RCC 7860 (cell line): ENCODE measurements around the gene TSPAN18.

Experiments used
- DNase-seq: peaks from one replicate; pipeline ENCODE4 v3.0.0-alpha.2; 2015; ENCODE audit warnings: low spot score
- FAIRE-seq: peaks from 2 replicates; lab custom pipeline; 2012; peaks lifted over from hg19 to GRCh38; lab: Jason Lieb, UNC

The TSPAN18 gene

DNA sequence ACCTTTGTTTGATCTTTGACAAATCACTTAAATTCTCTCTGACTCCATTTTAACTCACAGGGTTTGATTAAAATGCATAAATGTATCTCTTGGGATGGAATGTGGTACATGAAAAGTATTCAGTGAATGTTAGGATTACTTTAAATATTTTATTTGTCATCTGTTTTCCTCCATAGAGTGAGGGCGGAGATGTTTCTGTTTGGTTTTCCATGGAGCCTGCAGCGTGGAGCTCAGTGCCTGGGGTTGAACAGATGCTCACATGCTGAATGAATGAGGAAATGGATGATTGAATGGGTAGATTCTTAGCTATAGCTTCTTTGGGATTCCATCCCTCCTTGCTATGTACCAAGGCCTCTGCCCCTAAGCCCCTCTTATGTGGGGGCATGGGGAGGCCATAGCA lies 10.0 kb downstream of the TSPAN18 start:
- DNase-seq (no peak), FAIRE-seq (no peak)

DNA sequence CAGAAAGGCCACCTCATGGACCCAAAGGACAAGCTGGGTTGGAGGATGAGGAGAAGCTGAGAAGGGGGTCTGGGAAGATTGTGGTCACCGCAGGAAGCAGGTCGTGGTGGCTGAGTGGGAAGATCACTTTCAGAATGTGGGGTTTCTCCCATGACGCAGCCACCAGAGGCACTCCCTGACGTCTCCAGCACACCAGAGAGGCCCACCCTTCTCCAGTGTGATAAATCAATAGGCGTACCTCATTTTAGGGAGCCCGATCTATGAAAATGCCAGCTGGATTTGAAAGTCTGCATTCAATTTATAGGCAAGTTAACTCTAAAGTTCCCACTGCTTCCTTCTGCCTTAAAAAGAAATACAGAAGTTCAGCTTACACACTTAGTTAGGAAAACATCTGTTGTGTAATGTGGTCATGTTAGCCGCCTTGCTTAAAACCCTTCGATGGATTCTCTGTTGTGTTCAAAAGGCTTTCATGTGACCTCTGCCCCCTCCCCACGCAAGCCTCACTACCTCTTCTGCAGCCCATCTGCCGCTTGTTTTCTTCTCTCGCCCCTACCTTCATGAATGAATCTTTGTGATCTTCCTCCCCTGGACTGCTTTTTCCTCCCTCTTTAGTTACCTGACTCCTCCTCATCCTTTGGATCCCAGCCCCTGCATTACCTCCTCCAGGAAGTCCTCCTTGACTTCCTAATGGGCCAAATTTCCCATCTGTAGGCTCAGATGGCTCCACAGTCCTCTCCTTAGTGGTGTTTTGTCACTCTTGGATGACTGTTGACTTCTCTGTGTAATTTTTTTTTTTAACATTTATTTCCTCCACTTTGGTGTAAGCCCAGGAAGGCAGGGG lies 10.7 kb downstream of the TSPAN18 start:
- no peak for DNase-seq
- no peak for FAIRE-seq

DNA sequence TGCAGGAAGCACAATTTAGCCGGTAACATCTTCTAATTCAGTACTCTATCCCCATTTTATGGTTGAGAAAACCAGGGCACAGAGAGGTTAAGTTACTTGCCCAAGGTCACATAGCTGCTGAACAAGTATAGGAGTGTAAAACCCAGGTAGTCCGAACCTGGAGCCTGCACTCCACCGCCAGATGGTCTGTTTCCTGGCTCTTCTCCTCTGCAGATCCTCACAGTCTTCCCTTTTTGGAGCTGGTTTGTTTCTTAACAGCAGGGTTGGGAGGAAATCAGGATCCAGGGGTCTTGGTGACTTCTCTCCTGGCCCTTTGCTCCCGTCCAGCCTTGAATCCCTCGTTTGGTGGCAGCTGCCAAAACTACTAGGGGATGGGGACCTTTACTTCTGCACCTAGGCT lies 12.0 kb downstream of the TSPAN18 start:
- DNase-seq (no peak), FAIRE-seq (no peak)

DNA sequence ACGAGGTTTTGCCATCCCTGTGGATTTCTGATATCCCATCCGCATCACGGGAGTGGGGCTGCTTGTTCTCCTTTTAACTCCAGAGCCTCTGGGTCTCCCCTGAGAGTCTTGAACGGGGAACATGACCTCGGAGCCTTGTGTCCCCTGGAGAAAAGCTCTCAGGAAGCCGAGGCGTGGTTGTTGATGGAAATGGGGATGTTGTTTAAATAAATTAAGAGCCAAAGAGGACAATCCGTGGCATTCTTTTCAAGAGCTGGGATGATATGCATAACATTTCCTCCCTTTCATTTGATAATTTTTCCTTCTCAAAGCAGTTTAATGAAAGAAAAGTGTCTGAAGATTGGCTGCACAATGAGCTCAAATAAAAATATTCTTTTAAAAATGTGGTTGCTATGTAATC lies 14.2 kb downstream of the TSPAN18 start:
- FAIRE-seq (no peak), DNase-seq (no peak)

- FAIRE-seq, result no peak
Observed at GRCh38 chr11:44741976-44742375, 15.2 kb downstream of the TSPAN18 start.

DNA sequence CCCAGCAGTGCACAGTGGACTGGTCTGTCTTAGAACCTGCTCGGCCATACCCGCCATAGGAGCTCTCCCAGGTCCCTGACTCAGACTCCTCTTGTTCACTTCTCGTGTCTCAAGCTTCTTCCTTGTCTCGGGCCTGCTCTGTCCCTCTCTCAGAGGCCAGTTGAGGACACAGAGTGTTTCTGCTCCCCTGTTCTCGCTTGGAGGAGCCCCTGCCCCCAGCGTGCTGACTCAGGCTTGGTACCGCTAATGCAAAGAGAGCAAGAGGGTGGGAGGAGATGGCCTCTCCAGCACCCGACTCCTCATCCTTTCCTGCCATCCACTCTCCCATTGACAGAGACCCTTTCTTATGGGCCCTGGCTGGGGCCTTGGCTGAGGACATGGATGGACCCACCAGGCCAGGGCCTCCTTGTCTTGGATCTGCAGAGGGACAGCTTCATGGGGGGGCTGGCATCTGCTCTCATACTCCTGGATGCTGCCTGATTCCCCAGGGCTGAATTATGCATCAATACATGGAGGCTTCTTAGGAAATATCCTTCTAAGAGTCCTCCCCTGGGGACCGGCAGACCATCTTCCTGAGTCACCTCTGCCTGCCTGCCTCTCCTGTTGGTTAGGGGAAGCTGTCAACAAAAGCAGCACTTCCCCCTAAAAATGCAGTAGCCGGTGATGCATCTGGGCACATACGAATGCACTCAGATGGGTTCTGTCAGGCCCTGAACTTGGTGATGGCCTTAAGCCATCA lies 15.9 kb downstream of the TSPAN18 start:
- no peak for FAIRE-seq
- DNase-seq, result no peak

More at GRCh38 chr11:44741976-44742375, 15.2 kb downstream of the TSPAN18 start:
- DNase-seq, result no peak

DNA sequence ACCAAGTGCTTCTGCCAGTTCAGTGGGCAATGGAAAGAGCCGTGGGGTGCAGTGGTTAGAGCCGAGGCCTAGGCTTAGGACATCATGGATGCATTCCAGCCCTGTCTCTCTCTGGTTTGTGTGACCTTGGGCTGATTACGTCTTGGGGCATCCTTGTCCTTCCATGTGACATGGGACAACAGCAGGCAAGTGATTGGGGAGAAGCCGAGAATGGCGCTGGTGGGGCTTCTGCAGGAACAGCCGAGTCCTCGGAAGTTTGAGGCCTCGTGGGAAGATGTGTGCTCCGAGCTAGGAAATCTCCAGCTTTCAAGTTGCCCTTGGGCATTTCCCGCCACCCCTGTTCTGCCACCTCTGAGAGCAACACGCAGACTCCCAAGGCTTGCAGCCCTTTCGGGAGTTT lies 16.6 kb downstream of the TSPAN18 start:
- FAIRE-seq (no peak), DNase-seq (no peak)

DNA sequence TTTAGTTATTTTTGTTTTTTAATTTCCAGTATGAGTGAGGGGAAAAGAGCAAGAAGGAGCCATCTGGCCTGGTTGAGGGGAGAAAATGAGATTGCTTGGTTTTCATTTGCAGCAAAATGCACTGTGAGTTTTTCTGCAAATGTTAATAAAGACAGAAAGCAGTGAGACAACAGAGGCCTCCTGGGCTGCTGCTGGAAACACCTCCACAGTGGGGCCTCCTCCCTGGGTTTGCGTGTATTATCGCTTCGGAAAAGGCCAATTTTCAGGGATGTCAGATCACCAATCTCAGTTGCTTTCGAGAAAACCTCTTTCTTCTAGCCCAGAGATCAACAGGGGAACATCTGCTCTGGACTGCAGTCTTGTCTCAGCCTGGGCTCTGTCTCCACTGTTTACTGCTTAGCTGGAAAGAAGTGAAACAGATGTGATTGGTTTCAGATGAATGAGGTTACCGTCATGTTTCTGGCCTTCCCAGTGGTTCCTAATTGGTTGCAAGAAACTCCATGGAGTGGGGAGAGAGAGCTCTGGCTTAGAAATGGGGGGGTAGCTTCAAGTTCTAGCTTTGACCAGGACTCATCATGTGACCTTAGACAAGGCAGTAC lies 17.3 kb downstream of the TSPAN18 start:
- DNase-seq, result no peak
- no peak for FAIRE-seq

DNA sequence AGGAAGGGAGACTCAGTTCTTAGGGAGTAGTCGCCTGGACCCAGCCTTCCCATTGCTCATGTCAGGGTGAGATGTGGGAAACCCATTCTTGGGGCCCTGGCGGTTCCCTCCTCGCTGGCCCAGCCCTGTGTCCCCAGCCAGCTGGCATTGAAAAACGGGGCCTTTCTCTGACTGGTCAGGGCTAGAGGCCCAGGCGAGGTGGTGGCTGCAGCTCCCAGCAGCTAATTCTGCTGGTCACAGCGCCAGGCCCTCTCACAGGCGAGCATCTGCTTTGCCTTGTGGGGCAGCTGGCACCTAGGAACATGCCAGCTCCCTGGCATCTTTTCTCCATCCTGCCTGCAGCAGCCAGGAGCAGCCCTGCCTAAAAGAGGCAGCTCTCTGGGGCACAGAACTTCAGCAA lies 20.1 kb downstream of the TSPAN18 start:
- DNase-seq (no peak), FAIRE-seq (no peak)

GRCh38 chr11:44747316-44747715 lies 20.6 kb downstream of the TSPAN18 start:
- FAIRE-seq, result no peak

GRCh38 chr11:44747836-44748235 lies 21.1 kb downstream of the TSPAN18 start:
- FAIRE-seq, result no peak
- DNase-seq, result no peak

More at GRCh38 chr11:44747316-44747715, 20.6 kb downstream of the TSPAN18 start:
- DNase-seq, result no peak

DNA sequence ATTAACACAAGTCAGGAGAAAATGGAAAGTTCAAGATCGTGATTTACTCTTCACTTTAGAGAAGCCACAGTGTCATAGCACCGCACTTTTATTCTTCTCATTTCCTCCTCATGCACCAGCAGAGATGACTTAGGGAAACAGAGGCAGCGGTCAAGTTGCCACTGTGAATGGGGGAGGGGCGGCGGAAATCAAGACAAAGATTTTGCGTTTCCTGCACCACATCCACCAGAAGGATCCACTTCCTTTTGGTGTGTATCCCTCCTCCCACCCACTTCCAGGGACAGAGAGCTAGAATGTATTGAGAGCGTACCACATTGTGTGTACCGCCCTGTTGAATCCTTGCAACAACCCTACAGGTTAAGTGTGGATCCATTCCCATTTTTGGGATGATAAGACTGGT lies 21.8 kb downstream of the TSPAN18 start:
- no peak for FAIRE-seq
- DNase-seq, result no peak

DNA sequence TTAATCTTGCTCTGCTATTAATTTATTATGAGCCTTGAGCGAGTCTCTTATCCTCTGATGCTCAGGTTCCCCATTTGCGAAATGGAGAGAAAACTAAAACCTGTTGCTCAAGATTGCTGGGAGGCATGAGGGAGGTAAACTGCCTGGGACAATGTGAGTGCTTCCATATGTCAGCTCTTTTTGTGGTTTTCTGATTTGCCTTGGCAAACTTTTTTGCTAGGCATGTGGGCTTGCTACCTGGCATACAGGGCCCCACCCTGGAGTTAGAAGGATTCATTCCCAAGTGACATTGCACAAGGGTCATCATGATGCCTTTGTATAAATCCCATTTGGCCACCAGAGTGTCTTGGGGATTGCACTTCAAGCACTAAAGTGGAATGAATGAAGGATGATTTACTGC lies 22.4 kb downstream of the TSPAN18 start:
- no peak for DNase-seq
- no peak for FAIRE-seq

- no peak for FAIRE-seq
- no peak for DNase-seq
Observed at GRCh38 chr11:44750551-44751465, 24.0 kb downstream of the TSPAN18 start.

DNA sequence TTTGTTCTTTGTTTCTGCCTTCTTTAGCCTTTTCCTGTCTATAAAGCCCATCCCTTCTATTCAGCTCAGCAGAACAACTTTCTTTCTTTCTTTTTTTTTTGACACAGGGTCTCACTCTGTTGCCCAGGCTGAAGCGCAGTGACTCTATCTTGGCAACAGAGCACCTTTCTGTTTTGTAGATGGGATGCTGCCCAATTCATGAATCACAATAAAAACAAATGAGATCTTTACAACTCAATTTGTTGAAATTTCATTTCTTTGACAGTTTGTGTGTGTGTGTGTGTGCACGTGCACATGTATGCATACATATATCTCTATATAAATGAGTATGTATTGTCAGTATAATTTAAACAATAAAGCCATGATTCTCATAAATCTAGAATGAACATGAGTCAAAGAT lies 25.5 kb downstream of the TSPAN18 start:
- no peak for FAIRE-seq
- no peak for DNase-seq

DNA sequence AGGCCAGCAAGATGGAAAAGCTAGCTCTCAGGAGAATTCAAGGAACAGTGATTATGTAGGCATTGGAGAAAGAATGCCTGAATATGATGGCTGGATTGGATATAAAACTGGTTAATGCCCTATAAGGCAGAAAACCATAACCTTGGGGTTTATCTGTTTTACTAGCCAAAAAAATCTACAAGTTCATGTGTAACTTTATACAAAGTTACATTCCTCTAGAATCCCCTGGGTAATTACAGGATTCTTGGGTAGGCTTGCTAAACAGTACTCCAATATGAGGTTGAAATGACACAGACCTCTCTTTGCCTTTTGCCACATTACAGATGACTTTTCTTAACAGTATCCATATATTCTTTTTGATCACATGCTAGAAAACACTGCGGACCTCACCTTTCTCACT lies 26.0 kb downstream of the TSPAN18 start:
- DNase-seq (no peak), FAIRE-seq (no peak)

GRCh38 chr11:44753961-44754645 lies 27.3 kb downstream of the TSPAN18 start:
- FAIRE-seq (no peak), DNase-seq (no peak)

DNA sequence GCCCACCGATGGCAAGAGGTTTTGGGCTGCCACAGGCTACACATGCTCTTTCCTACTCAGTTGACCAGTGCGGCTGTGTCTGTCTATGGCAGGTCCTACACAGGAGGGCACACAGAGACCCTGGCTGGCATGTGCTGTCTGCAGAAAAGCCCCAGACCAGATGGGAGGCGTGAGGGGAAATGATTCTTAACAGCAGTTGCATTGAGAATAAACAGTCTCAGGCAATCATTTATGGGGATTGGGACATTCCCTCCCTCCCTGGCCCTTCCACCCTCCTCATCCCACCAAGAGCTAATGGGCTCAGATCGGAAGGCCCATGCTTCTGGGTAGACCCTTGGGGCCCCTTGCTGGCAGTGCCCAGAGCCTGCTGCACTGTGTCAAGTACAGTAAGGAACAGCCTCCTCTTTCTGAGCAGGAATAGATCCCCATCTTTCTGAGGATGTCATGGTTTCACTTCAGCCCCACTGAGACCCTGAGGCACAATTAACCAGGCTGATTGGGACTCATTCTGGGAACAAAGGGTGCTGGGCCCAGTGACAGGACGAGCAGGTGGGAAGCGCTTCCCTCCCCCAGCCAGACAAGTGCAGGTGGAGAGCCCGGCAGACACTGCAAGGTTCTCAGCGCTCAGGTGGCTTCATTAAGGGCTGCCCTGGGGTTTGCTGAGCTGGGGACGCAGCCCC lies 28.3 kb downstream of the TSPAN18 start:
- DNase-seq (no peak), FAIRE-seq (no peak)
